Activated effector memory CD4-positive, alpha-beta T cell treated with anti-CD3 and anti-CD28 coated beads, Interleukin-2, amount 50 U/mL, for 16 hours (primary cell): ENCODE results near the gene CELA3A.
A peak's percentile ranks its signal among the peaks of the same experiment; 100 is the strongest.
"Not testable (repeated sequence)": the region's sequence is repeated elsewhere in the genome, so short reads cannot be mapped to it uniquely, and the experiment has no call there.

Experiments
- DNase-seq: peaks from one replicate; pipeline ENCODE4 v3.0.0-alpha.2; 2020

The CELA3A gene

DNA sequence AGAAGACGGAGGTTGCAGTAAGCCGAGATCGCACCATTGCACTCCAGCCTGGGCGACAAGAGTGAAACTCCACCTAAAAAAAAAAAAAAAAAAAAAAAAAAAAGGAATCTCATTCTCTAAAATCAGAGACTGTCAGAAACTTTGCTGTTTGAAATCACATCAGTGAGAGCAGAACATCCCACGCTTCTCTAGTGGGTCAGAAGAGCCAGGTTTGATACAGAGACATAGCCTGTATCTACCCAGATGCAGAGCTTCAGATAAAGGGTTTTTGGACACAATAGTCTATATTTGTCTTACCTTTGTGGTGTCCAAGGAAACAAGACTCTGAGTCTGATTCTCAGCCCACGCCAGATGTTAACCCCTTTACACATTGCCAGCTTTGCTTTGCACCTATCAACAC is 19.6 kb downstream of the CELA3A start:
- no peak for DNase-seq

DNA sequence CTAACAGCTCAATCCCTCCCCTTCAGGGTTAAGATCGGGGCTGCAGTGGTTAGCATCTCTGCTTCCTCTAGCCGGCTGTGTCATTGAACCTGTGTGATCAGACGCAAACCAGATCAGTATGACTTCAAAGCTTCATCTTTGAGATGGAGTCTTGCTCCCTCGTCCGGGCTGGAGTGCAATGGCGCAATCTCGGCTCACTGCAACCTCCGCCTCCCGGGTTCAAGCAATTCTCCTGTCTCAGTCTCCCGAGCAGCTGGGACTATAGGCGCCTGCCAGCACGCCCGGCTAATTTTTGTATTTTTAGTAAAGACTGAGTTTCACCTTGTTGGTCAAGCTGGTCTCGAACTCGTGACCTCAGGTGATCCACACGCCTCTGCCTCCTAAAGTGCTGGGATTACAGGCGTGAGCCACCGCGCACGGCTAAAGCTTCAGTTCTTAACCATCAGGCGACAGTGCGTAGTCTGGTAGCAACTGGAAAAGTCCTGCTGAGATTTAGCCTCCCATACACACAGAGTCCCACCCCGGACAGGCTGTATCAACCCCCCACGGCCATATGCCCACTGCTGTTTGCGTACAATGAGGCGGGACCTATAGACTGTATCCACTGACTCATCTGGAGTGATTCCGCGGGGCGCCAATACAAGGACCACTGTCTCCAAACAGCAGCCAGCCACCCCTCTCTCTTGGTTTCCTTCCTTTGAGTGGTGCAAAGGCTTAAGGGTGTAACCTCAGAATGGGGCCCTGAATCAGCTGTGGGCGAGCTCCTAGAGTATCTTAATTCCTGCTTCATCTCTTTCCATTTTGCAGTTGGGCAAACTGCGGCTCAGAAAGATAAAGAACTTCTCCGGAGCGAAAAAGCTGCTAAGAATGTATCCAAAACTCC is 23.3 kb downstream of the CELA3A start:
- peak; percentile 90 for DNase-seq

DNA sequence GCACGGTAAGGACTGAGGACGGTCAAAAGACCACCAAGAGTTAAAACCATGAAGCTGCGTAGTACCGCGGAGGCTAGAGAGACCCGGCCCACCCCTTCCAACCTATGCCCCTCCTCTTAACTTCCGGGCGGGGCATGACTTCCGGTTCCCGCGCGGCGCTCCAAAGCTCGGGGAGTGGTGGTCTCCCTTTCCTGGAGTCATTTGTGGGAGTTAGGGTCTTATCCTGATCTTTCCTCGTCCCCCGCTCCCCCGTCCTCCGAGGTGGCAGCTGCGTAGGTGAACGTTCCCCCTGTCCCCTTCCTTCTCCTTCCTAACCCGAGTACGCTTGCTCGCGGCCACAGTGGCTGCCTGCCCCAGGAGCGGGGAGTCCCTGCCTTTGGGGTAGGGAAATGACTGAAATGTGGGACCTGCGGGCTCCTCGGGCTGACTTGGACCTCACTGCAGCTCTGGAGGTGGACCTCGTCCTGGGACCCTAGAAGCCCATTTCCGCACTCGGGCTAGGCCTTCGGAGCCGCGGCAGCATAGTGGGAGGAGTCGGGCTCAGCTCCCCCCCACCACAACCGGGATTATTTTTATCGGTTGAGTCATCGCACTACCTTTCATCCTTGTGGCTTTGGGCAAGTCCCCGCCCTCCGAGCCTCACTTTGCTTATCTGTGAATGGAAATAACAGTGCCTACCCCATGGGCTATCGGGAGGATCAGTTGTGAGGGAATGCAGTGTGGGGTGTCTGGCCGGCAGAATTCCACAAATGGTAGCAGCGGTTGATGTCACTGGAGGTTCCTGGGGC is 24.1 kb downstream of the CELA3A start:
- DNase-seq: peak; percentile 96

DNA sequence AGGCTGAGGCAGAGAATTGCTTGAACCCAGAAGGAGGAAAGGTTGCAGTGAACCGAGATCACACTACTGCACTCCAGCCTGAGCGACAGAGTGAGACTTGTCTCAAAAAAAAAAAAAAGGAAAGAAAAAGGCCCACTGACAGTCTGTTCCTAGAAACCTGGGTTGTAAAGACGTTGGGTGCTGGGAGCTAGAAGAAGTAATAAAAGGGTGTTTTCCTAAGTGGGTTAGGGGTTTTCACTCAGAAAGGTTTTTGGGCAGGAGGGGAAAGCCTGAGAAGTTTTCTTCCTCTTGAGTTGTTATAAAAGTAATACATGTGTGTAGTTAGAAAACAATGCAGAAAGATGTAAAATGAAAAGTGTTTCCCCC is 25.4 kb downstream of the CELA3A start:
- DNase-seq: no peak

DNA sequence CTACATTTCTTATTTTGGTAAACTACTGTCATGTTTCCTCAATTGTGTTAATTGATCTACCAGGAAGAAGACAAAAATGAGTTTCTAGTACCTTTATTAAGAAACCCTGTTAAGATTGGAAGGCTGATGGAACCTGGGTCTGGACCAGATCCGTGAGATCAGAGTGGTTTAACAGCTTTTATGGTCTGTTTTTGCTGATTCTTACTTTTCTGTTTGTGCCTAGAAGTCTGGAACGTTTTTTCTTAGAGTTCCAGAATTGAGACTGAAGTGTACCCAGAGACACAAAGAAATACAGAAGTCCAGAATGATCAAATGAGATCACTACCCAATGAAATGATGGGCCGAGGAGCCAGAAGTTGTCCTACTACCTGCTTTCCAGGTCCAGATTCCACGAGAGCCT is 28.6 kb downstream of the CELA3A start:
- no peak for DNase-seq

DNA sequence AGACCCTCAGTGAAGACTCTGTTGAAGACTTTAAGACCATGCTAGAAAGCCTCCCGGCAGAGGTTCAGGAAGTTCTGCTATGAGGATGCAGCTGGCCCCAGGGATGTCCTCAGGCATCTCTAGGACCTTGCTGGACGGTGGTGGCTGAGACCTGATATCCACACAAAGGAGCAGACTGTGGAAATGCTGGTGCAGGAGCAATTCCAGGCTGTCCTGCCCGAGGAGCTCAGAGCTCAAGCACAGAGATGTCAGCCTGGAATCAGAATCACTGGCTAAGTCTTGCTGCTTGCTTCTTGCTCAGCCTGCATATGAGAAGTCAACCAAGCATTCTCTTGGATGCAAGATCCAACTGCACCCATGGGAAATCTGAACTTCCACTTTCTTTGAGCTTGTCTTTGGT is 29.0 kb downstream of the CELA3A start:
- DNase-seq: no peak

DNA sequence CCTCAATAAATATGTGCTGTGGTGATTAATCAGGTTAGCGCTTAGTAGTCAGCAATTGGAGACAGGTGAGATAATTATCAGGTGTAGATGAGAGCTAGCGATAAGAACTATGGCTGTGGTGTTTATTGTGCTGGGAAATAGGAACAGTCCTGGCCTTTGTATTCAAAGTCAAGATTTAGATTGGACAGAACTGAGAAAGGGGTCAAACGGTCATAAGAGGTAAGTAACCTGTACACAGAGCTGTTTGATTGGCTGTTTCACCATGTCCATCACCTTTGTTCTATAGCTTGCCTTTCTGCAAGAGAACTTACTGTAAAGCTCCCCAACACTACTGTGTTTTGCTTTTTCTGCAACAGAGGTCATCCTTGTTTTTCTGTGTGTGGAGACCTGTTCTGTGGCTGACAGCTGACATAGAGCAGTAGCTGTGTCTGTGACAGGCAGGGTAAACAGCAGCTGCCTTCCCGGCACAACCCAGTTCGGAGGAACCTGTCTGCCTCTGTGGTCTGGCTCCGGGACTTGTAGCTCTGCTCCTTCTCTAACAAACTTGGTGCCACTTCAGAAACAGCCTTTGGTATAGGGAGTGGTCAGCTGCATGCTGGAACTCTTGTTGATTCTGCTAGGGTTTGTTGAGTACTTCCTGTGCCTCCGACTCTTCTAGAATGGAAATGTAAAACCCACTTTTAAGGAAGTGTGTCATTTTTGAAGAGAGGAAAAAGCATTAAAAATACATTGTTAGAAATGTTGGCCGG is 29.9 kb downstream of the CELA3A start:
- DNase-seq: peak; percentile 67

DNA sequence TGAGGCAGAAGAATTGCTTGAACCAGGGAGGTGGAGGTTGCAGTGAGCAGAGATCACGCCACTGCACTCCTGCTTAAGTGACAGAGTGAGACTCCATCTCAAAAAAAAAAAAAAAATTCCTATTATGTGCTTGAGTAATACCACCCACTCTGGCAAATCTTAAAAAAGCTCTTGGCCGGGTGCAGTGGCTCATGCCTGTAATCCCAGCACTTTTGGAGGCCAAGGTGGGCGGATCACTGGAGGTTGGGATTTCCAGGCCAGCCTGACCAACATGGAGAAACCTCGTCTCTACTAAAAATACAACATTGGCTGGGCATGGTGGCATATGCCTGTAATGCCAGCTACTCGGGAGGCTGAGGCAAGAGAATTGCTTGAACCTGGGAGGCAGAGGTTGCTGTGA is 33.4 kb downstream of the CELA3A start:
- not testable (repeated sequence) for DNase-seq

DNA sequence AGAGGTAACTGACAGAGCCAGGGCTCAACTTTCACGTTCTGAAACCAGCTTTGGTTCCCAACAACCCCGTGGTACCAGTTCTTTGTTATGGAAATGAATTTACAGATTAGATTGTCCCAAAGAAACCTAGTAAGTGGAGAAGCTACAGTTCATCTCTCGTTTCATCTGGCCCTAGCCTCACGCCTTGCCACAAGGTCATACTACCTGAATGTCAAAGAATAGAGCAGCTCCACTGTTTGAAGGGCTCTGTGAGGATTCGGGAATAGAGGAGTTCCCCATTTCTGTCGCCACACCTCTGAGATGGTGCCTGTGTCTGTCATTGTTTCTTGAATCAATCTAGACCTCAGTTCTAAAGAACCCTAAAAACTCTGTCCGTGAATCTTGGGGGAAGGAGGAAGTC is 36.1 kb downstream of the CELA3A start:
- no peak for DNase-seq

DNA sequence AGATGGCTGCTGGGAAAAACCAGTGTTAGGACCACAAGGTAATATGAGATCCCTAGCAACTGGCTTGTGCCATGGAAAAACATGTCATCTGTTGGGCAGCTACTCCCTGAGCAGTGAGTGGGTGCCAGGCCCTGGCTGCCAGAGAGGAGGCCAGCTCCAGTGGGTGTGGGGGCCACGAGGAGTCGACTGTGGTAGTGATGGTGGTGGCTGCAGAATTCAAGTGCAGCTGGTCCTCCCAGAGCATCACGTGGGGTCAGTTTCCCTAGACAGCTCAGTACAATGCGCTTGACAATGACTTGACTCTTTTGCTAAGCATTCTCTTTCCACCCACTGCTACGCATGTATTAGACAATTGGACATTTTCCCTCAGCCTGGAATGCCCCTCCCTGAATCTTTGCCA is 36.6 kb downstream of the CELA3A start:
- no peak for DNase-seq

DNA sequence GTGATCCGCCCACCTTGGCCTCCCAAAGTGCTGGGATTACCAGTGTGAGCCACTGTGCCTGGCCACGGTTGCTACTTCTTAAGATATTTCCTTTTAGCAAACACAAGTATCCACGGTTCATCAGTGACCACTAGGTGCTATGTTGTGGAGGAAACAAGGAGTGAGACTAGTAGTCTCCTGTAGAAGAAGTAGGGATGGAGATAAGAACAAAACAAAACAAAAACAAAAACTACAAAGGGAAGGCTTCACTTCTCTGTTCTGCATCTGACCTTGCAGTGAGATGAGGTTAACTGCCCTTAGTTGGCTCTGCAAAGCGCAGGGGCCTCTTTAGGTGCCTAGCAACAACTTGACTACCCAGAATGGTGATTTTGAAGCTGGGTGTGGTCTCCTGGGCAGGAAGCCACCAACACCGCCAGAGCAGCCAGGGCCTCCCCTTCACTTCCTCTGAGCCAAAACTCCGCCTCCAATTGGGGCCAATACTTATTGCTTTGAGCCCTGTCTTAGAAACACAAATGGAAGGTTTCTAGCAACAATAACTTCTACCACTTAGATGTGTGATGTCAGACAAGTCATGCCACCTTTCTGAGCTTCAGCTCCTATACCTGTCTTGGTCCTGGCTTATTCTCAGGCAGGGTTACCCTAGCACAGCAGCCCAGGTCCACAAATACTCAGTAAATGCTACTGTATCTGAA is 38.3 kb downstream of the CELA3A start:
- DNase-seq: peak; percentile 94

DNA sequence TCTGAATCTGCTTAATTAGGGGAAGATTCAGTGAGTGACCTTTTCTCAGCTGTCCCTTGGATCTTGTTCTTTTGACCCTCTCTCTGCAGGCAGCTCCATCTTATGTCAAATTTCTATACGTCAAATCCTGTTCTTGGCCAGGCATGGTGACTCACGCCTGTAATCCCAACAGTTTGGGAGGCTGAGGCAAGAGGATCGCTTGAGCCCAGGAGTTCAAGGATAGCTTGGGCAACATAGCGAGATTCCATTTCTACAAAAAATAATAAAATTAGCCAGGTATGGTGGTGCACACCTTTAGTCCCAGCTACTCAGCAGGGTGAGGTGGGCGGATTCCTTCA is 38.8 kb downstream of the CELA3A start:
- DNase-seq: no peak

DNA sequence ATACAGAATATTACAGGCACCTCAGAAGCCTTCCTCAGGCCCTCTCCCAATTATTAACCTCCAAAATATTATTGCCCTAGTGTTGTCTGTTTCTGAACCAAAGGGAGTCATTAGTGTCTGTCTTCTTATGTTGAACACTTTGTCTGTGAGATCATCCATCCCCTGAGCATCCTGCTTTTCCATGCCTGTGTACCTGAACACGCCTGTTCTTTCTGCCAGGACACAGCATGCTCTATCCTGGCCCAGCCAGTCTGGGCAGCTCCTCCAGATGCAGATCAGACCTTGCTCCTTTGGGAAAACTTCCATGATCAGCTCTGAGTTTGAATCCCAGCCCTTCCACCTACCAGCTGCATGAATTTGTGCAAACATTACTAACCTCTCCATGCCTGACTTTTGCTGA is 40.0 kb downstream of the CELA3A start:
- DNase-seq: no peak

DNA sequence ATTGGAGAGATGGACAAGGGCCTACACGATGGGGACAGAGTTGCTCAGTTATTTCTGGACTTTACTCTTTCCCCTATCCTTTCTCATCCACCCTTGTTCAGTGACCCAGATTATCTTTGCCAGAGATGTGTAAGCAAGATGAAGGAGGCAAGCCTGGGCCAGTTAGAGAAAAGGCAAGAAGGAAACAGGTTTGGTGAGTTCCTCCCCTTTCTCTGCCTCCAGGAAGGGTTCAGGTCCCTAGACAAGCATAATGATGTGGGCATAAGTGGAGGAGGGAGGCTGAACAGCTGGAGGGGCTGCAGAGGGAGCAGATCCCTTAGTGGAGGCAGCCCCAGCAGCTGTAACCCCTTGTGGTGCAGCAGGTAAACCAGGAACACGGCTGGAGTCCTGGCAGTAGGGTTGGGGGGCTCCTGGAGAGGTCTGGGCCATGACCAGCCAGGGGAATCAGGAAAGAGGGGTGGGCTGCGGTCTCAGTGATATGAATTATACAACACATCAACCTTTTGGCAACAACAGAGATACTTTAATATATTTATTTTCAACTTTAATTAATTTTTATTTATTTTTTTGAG is 41.8 kb downstream of the CELA3A start:
- DNase-seq: peak; percentile 57

DNA sequence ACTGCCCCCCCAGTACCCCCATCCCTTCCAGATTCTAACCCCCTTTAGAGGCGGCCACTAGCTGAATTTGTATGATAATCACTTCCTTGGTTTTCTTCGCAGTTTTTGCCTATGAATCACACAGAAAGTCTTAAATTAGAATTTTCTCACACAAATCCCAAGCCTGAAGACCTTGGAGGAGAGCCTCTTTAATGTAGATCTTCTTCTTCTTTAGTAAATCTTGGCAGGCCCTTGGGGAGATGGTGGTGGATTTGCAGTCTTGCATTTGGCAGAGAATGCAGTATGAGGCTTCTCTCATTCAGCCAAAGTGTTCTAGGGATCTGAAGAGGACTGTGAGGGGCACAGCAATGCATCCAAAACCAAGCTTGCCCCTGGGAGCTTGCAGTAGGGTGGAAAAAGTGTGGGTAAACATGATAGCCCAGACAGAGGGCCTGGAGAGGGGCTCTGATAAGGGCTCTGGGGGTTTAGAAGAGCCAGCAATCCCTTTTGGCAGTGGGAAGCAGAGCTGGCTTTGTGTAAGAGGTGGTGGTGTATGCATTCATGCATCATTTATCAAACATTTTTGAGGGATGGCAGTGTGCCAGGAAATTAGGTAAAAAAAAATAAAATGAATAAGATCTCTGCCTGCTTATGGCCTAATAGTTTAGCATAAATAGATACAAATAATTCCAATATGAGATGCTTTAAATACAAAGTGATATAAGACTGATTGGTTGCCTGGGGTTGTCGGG is 43.4 kb downstream of the CELA3A start:
- DNase-seq: peak; percentile 21

DNA sequence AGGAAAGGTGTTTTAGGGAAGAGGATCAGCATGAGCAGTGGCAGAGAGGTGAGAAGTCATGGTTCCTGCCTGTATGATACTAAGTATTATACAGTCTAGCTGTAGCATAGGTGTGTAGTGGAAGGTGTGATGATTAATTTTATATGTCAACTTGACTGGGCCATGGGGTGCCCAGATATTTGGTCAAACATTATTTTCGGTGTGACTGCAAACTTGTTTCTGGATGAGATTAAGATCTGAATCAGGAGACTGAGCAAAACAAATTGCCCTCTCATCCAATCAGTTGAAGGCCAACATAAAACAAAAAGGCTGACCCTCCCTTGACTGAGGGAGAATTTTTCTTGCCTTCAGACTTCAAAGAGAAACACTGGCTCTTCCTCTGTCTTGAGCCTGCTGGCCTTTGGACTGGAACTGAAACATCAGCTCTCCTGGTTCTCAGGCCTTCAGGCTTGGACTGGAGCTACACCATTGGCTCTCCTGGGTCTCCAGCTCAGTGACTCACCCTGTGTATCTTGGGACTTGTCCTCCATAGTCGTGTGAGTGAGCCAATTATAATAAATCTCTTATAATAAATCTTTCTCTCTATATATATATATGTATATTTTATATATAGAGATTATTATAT is 44.3 kb downstream of the CELA3A start:
- DNase-seq: no peak

DNA sequence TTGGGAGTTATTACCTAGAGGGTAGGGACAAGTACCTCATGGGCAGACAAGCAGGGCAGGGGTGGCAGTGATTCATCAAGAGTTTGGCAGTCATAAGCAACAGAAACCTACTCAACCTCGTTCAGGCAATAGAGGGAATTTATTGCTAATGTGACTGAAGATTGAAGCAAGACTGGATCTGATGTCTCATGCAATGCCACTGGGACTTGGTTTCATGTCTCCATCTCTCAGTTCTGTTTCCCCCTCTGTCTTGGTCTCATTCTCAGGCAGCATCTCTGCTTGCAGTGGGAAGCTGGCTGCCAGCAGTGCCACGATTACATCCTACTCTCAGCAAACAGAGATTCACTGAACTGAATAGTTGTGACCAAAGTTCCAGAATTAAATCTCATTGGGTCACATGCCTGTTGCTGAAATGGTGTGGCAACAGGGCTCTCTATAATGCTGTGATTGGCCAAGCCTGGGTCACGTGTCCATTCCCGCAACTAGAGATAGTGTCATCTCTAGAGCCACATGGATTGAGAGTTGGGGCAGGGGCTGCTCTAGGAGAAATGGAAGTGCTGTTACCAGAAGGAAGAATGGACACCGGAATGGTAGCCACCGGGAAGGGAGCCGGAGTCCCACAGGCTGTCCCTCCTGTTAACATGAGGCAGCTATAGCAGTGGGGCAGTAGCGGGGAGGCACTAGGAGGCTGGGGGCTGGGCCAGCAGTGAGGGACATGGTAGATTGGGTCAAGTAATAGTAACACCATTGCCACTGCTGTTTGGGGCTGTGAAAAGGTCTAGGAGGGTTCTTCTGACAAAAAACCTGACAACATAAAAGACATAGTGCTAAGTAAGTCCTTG is 47.1 kb downstream of the CELA3A start:
- peak; percentile 70 for DNase-seq

DNA sequence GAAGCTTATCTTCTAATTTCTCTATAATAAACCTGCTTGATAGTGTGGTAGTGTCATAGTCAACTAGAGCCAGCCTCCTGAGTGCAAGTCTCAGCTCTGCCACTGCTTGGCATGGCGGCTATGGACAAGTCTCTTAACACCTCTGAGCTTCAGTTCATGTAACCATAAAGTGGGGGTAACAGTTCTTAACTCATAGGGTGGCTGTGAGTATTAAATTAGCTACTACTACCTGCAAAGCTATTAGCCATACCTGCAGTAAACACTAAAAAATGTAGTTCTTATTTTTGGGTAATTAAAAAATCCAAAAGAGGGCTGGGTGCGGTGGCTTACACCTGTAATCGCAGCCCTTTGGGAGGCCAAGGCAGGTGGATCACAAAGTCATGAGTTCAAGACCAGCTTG is 48.9 kb downstream of the CELA3A start:
- no peak for DNase-seq

DNA sequence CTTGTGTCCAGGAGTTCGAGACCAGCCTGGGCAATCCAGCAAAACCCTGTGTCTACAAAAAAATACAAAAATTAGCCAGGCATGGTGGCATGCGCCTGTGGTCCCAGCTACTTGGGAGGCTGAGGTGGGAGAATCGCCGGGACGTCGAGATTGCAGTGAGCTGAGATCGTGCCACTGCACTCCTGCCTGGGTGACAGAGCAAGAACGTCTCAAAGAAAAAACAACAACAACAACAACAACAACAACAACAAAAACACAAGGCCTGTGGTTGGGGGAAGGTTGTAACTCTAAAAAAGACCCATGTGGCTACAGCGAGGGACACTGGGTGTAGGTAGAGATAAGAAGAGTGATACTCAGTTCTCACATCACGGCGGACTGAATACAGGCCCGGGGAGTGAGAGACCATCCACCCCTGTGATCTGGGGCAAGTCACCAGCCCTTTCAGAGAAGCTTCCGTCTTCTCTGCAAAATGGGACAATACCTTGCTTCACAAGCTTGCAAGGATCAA is 50.2 kb downstream of the CELA3A start:
- DNase-seq: no peak
